ENCODE results near the gene SETD2. TPM values are rescaled to one million over a fixed set of nuclear protein-coding genes. Genes with fewer than 3 reads are reported as not detected.

The SETD2 gene
- total RNA-seq, 2 donors from 2014 or later: 35.3 to 42.0 TPM

DNA sequence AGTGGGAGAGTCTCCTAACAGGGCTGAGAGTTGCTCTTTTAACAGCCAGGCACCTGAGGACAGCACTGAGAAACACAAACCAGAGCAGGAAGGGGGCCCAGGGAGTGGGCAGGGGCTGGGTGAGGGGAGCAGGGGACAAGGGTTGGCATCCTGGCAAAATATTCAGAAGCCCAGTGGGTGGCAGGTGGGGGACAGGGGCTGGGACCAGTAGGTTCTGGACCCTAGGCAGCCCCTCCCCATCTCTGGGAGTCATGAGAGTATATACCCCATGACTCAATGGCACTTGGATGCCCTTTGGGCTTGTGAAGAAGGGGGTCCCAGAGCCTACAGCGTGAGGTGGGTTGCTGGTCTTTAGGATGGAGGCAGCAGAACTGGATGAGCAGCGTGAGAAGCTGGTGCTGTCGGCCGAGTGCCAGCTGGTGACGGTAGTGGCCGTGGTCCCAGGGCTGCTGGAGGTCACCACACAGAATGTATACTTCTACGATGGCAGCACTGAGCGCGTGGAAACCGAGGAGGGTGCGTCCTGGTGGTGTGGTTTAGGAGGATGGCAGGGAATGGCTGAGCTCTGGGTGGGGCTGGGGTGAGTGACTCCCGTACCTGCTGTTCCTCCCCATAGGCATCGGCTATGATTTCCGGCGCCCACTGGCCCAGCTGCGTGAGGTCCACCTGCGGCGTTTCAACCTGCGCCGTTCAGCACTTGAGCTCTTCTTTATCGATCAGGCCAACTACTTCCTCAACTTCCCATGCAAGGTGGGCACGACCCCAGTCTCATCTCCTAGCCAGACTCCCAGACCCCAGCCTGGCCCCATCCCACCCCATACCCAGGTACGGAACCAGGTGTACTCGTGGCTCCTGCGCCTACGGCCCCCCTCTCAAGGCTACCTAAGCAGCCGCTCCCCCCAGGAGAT lies 160.2 kb downstream of the SETD2 start:
- peaks cover 0 to 6% of the 10 kb centered on the region in 2 donors for H3K36me3 Mint-ChIP-seq
- peak overlapping the region in 1 of 2 donors; percentile 44 for H3K27ac Mint-ChIP-seq
- no peak for ATAC-seq
- DNase-seq (ENCODE audit: low spot score in 2 of 2): no peak
- no peaks in the 10 kb centered on the region for H3K9me3 Mint-ChIP-seq

DNA sequence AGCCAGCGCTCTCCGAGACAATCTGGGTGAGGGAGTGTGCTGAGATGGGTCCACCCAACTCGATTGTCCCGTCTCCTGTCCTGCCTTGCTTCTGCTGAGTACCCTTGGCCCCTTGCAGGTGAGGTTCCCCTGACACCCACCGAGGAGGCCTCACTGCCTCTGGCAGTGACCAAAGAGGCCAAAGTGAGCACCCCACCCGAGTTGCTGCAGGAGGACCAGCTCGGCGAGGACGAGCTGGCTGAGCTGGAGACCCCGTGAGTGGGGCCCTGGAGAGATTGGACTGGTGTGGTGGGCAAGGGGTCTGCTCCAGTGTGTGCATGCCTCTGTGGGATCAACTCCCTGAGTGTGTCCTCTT lies 160.9 kb downstream of the SETD2 start:
- Mint-ChIP-seq H3K9me3 (no peaks in the 10 kb centered on the region), H3K36me3 (peaks cover 0 to 9% of the 10 kb centered on the region in 2 donors), H3K27ac (peak overlapping the region in 1 of 2 donors; percentile 44)
- DNase-seq (ENCODE audit: low spot score in 2 of 2) (no peak), ATAC-seq (no peak)

DNA sequence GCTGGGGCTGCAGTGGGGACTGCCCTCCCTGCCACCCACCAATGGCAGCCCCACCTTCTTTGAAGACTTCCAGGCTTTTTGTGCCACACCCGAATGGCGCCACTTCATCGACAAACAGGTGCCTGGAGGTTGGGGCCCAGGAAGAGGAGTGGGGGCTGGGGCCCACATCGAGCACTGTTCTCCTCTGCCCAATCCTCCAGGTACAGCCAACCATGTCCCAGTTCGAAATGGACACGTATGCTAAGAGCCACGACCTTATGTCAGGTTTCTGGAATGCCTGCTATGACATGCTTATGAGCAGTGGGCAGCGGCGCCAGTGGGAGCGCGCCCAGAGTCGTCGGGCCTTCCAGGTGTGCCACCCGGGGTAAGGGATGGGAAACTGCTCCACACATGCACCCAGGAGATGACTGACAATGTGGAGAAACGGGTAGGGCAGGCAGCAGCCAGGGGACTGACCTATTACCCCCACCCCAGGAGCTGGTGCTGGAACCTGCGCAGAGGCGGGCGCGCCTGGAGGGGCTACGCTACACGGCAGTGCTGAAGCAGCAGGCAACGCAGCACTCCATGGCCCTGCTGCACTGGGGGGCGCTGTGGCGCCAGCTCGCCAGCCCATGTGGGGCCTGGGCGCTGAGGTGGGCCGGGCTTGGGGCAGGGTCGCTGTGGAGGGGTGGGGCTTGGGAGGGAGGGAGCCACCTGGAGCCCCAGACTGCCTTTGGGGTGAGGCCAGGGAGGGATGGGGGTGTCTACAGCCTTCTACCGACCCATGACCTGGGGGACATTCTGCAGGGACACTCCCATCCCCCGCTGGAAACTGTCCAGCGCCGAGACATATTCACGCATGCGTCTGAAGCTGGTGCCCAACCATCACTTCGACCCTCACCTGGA lies 161.5 kb downstream of the SETD2 start:
- no peaks in the 10 kb centered on the region for H3K9me3 Mint-ChIP-seq
- ATAC-seq (no peak), DNase-seq (ENCODE audit: low spot score in 2 of 2) (no peak)
- H3K27ac Mint-ChIP-seq: no peak overlapping the region
- H3K36me3 Mint-ChIP-seq: peaks cover 0 to 10% of the 10 kb centered on the region in 2 donors

DNA sequence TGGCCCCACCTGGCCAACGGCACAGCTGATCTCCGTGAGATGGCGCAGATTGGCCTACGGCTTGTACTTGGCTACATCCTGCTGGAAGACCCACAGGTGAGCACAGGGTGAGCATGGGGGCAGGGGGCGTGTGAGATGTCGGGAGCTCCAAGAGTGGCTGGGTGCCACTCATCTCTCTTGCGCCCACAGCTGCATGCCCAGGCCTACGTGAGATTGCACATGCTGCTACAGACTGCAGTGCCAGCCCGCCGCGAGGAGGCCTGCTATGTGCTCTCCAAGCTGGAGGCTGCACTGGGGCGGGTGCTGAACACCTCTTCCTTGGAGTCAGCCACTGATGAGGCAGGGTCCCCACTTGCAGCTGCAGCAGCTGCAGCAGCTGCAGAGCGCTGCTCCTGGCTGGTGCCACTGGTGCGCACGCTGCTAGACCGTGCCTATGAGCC lies 162.2 kb downstream of the SETD2 start:
- Mint-ChIP-seq H3K27ac (no peak overlapping the region), H3K36me3 (peaks cover 0 to 10% of the 10 kb centered on the region in 2 donors), H3K9me3 (no peaks in the 10 kb centered on the region)
- DNase-seq (ENCODE audit: low spot score in 2 of 2) (no peak), ATAC-seq (no peak)

DNA sequence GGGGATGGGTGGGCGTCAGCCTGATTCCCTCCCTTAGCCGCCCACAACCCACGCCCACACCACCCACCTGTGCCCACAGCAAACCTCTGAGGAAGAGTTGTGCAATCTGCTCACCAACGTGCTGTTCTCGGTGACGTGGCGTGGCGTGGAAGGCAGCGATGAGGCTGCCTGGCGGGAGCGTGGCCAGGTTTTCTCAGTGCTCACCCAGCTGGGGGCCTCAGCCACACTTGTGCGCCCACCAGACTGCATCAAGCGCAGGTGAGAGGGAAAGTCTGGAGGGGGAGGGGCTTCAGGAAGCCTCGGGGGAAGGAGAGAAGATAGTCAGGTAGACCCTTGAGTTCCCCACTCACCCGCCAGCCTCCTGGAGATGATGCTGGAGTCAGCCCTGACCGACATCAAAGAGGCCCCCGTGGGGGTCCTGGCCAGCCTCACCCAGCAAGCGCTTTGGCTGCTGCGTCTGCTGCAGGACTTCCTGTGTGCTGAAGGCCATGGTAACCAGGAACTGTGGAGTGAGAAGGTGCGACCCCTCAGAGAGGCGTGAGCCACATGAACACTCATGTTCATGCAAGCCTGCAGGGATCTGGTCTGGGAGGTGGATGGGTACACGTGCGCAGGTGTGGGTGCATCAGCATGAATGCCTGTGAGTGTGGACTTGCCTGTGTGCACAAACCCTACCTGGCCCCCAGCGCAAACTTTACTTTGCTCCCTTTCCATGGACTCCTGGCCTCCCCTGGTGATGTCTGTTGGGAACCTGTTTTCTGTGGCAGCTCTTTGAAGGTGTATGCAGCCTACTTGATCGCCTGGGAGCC lies 162.8 kb downstream of the SETD2 start:
- H3K27ac Mint-ChIP-seq: peak overlapping the region in 1 of 2 donors; percentile 5
- H3K36me3 Mint-ChIP-seq: peaks cover 0 to 10% of the 10 kb centered on the region in 2 donors
- DNase-seq (ENCODE audit: low spot score in 2 of 2) (no peak), ATAC-seq (no peak)
- H3K9me3 Mint-ChIP-seq: no peaks in the 10 kb centered on the region

DNA sequence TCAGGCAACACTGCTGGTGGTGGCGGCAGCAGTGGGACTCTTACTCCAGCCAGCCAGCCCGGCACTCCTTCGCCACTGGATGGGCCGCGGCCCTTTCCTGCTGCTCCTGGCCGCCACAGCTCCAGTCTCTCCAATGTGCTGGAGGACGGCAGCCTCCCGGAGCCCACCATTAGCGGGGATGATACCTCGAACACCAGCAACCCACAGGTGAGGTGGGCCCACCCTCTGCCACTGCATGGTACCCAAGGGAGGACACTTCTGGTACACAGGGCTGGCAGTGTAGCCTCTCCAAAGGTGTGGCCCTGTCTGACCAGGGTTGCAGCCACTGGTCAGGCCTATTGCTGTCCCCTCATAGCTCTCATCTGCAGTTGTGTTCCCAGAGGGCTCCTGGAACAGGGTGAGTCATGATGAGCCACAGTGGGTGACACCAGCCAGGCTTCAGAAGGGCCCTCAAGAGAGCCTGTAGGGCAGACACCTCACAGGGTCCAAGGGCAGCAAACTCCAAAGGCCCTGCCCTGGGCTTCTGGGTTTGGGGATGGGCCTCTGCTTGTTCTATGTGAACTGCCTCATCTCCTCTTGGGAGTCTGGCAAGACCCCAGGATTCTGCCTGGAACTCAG lies 163.6 kb downstream of the SETD2 start:
- H3K27ac Mint-ChIP-seq: peak overlapping the region in 1 of 2 donors; percentile 5
- DNase-seq (ENCODE audit: low spot score in 2 of 2): no peak
- no peaks in the 10 kb centered on the region for H3K9me3 Mint-ChIP-seq
- ATAC-seq: peak in 1 of 2 donors; percentile 70
- H3K36me3 Mint-ChIP-seq: peaks cover 0 to 10% of the 10 kb centered on the region in 2 donors

DNA sequence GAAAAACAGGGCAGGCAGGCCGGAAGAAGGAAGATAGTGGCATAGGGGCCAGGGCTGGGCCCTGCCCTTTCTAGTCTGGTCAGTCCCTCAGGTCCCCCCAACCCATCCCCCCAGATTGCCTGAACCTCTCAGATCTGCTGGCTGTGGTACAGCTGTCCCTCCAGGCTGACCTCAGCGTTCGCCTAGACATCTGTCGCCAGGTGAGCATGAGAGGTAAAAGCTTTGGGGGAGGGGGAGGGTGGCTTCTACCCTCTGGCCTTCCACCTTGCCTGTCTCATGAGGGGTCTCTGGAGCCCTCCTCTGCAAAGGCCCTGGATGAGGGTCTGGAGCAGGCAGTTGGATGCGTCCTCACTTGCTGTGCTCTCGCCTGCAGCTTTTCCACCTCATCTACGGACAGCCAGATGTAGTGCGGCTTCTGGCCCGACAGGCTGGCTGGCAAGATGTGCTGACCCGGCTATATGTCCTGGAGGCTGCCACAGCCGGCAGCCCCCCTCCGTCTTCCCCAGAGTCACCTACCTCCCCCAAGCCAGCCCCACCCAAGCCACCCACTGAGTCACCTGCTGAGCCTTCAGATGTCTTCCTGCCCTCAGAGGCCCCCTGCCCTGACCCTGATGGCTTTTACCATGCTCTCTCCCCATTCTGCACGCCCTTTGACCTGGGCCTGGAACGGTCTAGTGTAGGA lies 164.3 kb downstream of the SETD2 start:
- H3K9me3 Mint-ChIP-seq: no peaks in the 10 kb centered on the region
- H3K36me3 Mint-ChIP-seq: peaks cover 0 to 10% of the 10 kb centered on the region in 2 donors
- ATAC-seq (no peak), DNase-seq (ENCODE audit: low spot score in 2 of 2) (no peak)
- peak overlapping the region in 1 of 2 donors; percentile 5 for H3K27ac Mint-ChIP-seq

DNA sequence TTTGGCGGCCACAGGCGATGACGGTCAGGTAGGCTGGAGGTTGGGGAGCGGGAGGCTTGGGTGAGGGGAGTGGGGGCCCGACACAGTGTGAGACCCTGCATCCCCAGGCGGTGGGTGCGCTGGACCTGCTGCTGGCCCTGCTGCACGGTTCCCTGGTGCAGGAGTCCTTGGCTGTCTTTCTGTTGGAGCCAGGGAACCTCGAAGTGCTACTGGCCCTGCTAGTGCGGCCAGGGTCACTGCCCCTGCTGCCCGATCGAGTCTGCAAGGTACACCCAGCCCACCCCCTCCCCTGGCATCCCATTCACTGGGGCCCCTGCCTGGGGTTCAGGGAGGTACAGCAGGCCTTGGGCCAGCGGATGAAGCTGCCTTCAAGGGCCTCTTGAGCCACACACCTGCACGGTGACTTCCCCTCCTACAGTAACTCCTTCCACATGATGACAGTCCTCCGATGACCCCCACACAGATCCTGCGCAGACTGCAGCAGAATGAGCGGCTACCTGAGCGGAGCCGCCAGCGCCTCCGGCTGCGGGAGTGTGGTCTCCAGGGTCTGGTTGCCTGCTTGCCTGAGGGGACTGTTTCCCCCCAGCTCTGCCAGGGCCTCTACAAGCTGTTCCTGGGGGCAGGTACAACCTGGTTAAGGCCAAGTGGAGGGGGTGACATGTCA lies 164.9 kb downstream of the SETD2 start:
- Mint-ChIP-seq H3K36me3 (peaks cover 0 to 10% of the 10 kb centered on the region in 2 donors), H3K9me3 (no peaks in the 10 kb centered on the region), H3K27ac (no peak overlapping the region)
- ATAC-seq (peak in 1 of 2 donors; percentile 9), DNase-seq (ENCODE audit: low spot score in 2 of 2) (no peak)

DNA sequence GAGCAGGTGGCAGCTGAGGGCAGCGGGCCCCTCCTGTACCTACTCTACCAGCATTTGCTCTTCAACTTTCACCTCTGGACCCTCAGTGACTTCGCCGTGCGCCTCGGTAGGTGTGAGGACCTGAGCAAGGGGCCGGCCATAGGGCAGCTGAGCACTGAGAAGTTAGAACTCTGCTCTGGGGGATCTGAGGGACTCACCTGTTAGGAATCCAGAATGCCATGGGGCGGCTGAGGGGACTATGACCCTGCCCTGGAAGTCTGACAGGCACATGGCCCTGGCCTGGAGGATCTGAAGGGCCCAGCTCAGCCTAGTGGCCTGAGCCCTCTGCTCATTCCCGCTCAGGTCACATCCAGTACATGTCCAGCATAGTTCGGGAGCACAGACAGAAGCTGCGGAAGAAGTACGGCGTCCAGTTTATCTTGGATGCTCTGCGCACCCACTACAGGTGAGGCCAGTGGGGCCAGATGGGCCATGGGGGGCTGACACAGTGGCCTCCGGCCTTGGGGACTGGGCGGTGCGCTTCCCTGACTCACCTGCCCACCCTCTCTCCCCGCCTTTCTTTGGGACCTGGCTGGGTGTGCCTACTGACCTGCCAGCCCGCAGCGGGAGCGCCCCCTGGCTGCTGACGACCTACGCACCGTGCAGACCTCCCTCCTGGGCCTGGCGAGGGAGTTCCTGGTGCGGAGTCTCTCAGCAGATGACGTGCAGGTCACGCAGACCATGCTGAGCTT lies 165.6 kb downstream of the SETD2 start:
- peak overlapping the region in 1 of 2 donors; percentile 70 for H3K27ac Mint-ChIP-seq
- DNase-seq (ENCODE audit: low spot score in 2 of 2) (peak in 1 of 2 donors; percentile 79), ATAC-seq (peak; percentile 67 to 77)
- peaks cover 0 to 10% of the 10 kb centered on the region in 2 donors for H3K36me3 Mint-ChIP-seq
- H3K9me3 Mint-ChIP-seq: no peaks in the 10 kb centered on the region

DNA sequence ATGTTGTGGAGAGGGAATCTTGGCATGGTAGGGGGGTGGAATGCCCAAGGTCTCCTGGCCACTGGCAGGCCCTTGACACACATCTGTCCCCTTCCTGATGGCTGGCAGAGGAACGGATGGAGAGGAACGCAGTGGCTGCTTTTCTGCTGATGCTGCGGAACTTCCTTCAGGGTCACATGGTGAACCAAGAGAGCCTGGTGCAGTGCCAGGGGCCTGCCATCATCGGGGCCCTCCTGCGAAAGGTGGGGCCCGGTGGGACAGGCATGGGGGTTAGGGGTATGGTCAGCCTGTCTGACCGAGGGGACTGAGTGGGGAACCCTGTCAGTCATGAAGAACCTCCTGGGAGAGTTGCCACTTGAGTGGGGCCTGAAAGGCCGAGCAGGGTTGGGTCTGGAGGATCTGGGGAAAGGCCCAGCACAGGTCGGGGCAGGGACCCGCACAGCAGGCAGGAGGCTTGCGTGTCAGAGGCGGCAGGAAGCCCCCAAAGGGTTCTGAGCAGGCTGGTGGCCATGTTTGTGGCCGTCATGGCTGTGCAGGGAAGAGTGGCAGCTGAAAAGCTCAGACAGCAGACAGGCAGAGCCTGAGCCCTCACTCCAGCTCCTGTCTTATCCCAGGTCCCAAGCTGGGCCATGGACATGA lies 166.3 kb downstream of the SETD2 start:
- no peak for DNase-seq (ENCODE audit: low spot score in 2 of 2)
- H3K27ac Mint-ChIP-seq: peak overlapping the region in 1 of 2 donors; percentile 63

DNA sequence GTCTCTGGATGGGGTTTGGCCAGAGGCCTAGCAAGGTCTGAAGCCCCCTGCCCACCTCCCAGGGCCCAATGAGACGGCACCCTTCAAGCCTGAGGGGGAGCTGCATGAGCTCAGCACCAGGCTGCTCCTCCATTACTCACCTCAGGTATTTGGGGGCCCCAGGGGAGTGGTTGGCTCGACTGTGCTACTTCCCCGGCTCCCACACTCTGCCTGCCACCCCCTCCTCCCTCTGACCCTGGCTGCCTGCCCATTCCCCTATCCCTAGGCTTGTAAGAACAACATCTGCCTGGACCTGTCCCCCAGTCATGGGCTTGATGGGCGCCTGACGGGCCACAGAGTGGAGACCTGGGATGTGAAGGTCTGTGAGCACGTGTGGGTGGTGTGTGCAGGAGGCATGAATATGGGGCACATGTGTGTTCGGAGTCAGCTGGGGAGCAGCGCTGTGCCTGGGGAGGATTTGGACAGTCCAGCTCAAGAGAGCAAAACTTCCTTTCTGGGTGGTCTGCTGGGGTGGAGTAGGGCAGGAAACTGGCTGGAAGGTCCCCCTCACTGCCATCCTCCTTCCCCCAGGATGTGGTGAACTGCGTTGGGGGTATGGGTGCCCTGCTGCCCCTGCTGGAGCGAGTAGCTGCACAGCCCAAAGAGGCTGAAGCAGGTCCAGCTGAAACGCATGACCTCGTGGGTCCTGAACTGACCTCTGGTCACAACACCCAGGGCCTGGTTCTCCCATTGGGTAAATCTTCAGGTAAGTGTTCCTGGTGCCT lies 167.0 kb downstream of the SETD2 start:
- no peaks in the 10 kb centered on the region for H3K9me3 Mint-ChIP-seq
- DNase-seq (ENCODE audit: low spot score in 2 of 2): no peak
- ATAC-seq: no peak
- H3K36me3 Mint-ChIP-seq: peaks cover 0 to 10% of the 10 kb centered on the region in 2 donors
- peak overlapping the region in 1 of 2 donors; percentile 63 for H3K27ac Mint-ChIP-seq

More for the DNA sequence above, 166.3 kb downstream of the SETD2 start:
- Mint-ChIP-seq H3K9me3 (no peaks in the 10 kb centered on the region), H3K36me3 (peaks cover 0 to 10% of the 10 kb centered on the region in 2 donors)
- ATAC-seq: no peak

DNA sequence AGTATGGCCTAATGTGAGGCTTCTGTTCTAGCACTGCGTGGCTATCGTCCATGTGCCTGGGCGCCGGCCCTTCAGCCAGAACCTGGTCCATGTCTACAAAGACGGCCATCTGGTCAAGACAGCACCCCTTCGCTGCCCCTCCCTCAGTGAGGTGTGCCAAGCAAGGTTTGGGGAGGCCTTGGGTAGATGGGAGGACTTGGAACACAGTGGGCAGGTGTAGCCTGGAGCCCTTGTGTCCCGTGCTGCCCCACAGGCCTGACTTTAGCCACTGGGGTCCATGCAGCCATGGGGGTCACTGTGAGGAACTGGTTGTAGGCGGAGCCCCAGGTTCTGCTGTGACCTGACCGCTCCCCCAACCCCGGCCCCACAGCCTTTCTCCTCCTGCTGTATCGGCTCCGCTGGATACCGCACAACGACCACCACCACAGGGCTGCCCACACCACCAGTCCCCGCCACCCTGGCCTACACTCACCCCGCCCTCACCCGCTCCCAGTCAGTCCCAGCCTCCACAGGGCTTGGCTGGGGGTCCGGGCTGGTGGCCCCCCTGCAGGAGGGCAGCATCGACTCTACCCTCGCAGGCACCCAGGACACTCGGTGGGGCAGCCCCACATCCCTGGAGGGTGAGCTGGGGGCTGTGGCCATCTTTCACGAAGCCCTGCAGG lies 167.9 kb downstream of the SETD2 start:
- ATAC-seq: no peak
- Mint-ChIP-seq H3K9me3 (no peaks in the 10 kb centered on the region), H3K27ac (no peak overlapping the region), H3K36me3 (peaks cover 0 to 10% of the 10 kb centered on the region in 2 donors)
- no peak for DNase-seq (ENCODE audit: low spot score in 2 of 2)
